Bronchial epithelial cell (primary cell): ENCODE measurements around the gene SCUBE1. TPM values are rescaled to one million over a fixed set of nuclear protein-coding genes. Genes with fewer than 3 reads are reported as not detected.

Experiments used
- DNase-seq: peaks from one replicate; pipeline ENCODE4 v3.0.0-alpha.2; 2010; ENCODE audit warnings: low read depth
- FAIRE-seq: peaks from 2 replicates; lab custom pipeline; 2011; peaks lifted over from hg19 to GRCh38; lab: Jason Lieb, UNC
- H3K27me3 ChIP-seq: 2 replicates; pipeline ENCODE4 v1.5.1; 2011; ENCODE audit warnings: low read length; ENCODE audit not compliant: control insufficient read depth, insufficient read depth
- H3K36me3 ChIP-seq: 2 replicates; pipeline ENCODE4 v1.5.1; 2011; ENCODE audit warnings: low read length; ENCODE audit not compliant: control insufficient read depth, insufficient read depth
- H3K4me3 ChIP-seq: 2 replicates; pipeline ENCODE4 v1.5.1; 2011; ENCODE audit warnings: mild to moderate bottlenecking, low read depth, low read length, control low read depth
- CTCF ChIP-seq: IDR thresholded peaks from 2 replicates; pipeline ENCODE4 v1.5.1; 2011; ENCODE audit warnings: mild to moderate bottlenecking, moderate library complexity, low read length, control low read depth, inconsistent platforms; ENCODE audit not compliant: insufficient read depth, severe bottlenecking
- total RNA-seq: library from RNA; depleted of rRNA; stranded (reverse); fragments of >200 nt; gene quantifications from 2 replicates; pipeline ENCODE4 v1.2.1, GENCODE V29; 2014

SCUBE1 gene
- total RNA-seq, 1 donor from 2014 or later = under 0.01 TPM

- Histone ChIP-seq H3K27me3 (no peaks in the 10 kb centered on the region), H3K4me3 (no peak overlapping the region), H3K36me3 (peaks cover 36% of the 10 kb centered on the region)
- TF ChIP-seq CTCF = no peak
- no peak for DNase-seq
- FAIRE-seq = no peak
Measured at GRCh38 chr22:43163241-43163795, 179.9 kb downstream of the SCUBE1 start.

- TF ChIP-seq CTCF = no peak
- no peaks in the 10 kb centered on the region for H3K27me3 ChIP-seq
- no peak overlapping the region for H3K4me3 ChIP-seq
- DNase-seq (no peak), FAIRE-seq (no peak)
- peaks cover 39% of the 10 kb centered on the region for H3K36me3 ChIP-seq
Measured at GRCh38 chr22:43162412-43163150, 180.6 kb downstream of the SCUBE1 start.

- FAIRE-seq (no peak), DNase-seq (no peak)
- no peaks in the 10 kb centered on the region for H3K27me3 ChIP-seq
- peaks cover 42% of the 10 kb centered on the region for H3K36me3 ChIP-seq
- no peak for TF ChIP-seq CTCF
- H3K4me3 ChIP-seq = no peak overlapping the region
Measured at GRCh38 chr22:43160497-43161126, 182.6 kb downstream of the SCUBE1 start.

DNA sequence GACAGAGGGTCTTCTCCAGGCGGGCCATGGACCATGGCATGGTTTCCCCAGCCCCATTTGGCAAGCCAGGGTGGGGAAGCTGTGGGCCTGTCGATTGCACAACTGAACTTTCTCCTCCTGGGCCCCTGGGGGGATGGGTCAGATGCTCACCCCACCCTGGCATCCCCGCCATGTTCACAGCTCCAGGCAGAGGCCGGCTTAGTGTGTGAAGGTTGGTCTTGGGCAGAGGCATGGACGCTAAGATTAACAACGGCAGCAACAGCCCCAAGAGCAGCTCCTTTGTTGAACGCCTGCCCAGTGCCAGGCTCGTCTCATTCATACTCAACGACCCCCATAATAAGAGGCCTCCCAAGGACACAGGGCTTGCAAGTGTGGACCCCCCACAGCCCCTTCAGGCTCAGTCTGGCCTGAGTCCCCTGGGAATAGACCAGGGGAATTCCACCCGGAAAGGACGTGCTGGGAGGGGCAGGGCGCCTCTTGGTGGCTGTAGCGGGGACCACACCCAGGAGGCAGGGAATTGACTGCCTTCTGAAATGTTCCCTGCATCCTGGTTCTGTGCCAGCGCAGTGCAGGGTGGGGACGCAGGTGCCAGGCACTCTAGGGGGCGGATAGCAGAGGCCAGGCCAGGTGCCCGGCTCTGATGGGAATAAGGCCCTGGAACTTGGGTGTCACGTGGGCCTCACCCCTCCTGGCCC, 183.5 kb downstream of the SCUBE1 start:
- Histone ChIP-seq H3K27me3 (no peaks in the 10 kb centered on the region), H3K4me3 (no peak overlapping the region), H3K36me3 (peaks cover 51% of the 10 kb centered on the region)
- FAIRE-seq (no peak), DNase-seq (no peak)
- peak; percentile 48 for TF ChIP-seq CTCF

GRCh38 chr22:43158778-43159483, 184.2 kb downstream of the SCUBE1 start:
- FAIRE-seq (no peak), DNase-seq (no peak)
- H3K36me3 ChIP-seq = peaks cover 52% of the 10 kb centered on the region
- no peaks in the 10 kb centered on the region for H3K27me3 ChIP-seq
- no peak overlapping the region for H3K4me3 ChIP-seq
- no peak for TF ChIP-seq CTCF
